Cardiac muscle cell (in vitro differentiated cells and primary cell): ENCODE results near the gene HTR4. TPM values are rescaled to one million over a fixed set of nuclear protein-coding genes. Genes with fewer than 3 reads are reported as not detected.
A peak's percentile ranks its signal among the peaks of the same experiment; 100 is the strongest.

ENCODE experiments used
- DNase-seq, 2 donors: peaks; one replicate each; pipeline versions ENCODE4 v3.0.0 to v3.0.0-alpha.2; 2010 to 2017; ENCODE audit warnings: low read depth in 1 of 2, low spot score in 1 of 2
- H3K27ac ChIP-seq: fragments of 200-600 bp; sonication (generic); 2 replicates; pipeline ENCODE4 v1.5.1; 2016
- H3K27me3 ChIP-seq: fragments of 200-600 bp; sonication (generic); 2 replicates; pipeline ENCODE4 v1.6.0; 2016; ENCODE audit warnings: control low read depth
- H3K36me3 ChIP-seq: fragments of 200-600 bp; sonication (generic); 2 replicates; pipeline ENCODE4 v1.5.1; 2016; ENCODE audit warnings: control low read depth
- H3K4me1 ChIP-seq: fragments of 200-600 bp; sonication (generic); 2 replicates; pipeline ENCODE4 v1.8.1; 2017; ENCODE audit warnings: low read depth, mild to moderate bottlenecking, mixed run types
- H3K4me3 ChIP-seq: fragments of 200-600 bp; sonication (generic); 2 replicates; pipeline ENCODE4 v1.5.1; 2016; ENCODE audit warnings: mild to moderate bottlenecking
- H3K9me3 ChIP-seq: fragments of 200-600 bp; sonication (generic); 2 replicates; pipeline ENCODE4 v1.5.1; 2017; ENCODE audit warnings: low read depth, mild to moderate bottlenecking, control low read depth
- polyA plus RNA-seq: library from polyadenylated mRNA; unstranded; fragments of >200 nt; fragmentation: Nextera tagmentation; extraction: Ambion mirVana; gene quantifications from 2 replicates; pipeline ENCODE4 v1.2.1, GENCODE V29; 2016
- total RNA-seq: library from RNA; depleted of rRNA; stranded (reverse); fragments of >200 nt; gene quantifications from 2 replicates; pipeline ENCODE4 v1.2.3, GENCODE V29; 2016
- TF ChIP-seq, protein P1 (sequence below): IDR thresholded peaks from 2 replicates; pipeline ENCODE4 v1.5.1; 2012; ENCODE audit warnings: low read depth, mild to moderate bottlenecking, low read length

HTR4 gene
- total and polyA plus RNA-seq, 2 experiments from 2014 or later = 0.82 to 2.3 TPM

DNA sequence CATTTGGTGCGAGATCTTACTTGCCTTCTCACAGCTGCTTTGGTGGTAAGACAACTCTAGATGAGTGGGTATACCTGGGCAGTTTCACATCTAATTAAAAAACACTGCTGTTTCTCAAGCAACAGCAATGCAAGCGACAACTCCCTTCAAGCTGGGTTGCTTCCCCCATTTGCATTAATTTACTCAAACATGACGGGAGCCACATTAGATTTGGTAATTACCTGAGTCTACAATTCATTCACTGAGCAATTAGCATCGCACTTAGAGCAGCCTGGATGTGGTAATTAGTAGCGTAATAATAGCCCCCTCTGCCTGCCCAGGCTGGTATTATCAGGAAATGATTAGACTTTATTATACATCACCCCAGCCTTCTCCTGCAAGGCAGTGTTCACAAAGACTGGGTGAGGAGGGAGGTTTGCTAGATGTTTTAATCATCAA is 197.1 kb downstream of the HTR4 start:
- no peaks in the 10 kb centered on the region for H3K27me3 ChIP-seq
- no peaks in the 10 kb centered on the region for H3K36me3 ChIP-seq
- H3K9me3 ChIP-seq = no peaks in the 10 kb centered on the region
- peaks cover 34% of the 10 kb centered on the region for H3K4me1 ChIP-seq
- H3K4me3 ChIP-seq = no peak overlapping the region
- TF ChIP-seq, protein P1, sequence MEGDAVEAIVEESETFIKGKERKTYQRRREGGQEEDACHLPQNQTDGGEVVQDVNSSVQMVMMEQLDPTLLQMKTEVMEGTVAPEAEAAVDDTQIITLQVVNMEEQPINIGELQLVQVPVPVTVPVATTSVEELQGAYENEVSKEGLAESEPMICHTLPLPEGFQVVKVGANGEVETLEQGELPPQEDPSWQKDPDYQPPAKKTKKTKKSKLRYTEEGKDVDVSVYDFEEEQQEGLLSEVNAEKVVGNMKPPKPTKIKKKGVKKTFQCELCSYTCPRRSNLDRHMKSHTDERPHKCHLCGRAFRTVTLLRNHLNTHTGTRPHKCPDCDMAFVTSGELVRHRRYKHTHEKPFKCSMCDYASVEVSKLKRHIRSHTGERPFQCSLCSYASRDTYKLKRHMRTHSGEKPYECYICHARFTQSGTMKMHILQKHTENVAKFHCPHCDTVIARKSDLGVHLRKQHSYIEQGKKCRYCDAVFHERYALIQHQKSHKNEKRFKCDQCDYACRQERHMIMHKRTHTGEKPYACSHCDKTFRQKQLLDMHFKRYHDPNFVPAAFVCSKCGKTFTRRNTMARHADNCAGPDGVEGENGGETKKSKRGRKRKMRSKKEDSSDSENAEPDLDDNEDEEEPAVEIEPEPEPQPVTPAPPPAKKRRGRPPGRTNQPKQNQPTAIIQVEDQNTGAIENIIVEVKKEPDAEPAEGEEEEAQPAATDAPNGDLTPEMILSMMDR = peak; percentile 34
- DNase-seq = peak in 1 of 2 donors; percentile 30
- H3K27ac ChIP-seq = no peak overlapping the region

DNA sequence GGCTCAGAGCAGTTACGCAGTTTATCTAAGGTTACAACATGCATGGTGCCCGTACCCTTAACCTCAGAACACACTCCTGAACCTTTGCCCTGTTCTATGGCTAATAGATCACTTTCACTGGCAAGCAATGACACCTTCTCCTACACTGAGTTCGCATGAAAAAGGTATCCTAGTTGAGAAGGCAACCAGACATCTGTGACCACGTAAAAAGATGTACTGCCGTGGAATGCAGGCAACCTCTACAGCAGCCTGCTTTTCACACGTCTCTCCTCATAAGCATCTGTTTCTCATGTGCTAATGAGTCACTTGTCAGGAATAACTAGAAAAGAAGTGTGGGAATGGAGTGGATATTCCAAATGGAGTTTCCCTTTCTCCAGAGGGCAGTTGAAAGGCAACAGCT is 199.1 kb downstream of the HTR4 start:
- Histone ChIP-seq H3K4me1 (peaks cover 34% of the 10 kb centered on the region), H3K27me3 (no peaks in the 10 kb centered on the region), H3K27ac (peak overlapping the region; percentile 63), H3K36me3 (no peaks in the 10 kb centered on the region), H3K4me3 (no peak overlapping the region), H3K9me3 (no peaks in the 10 kb centered on the region)
- TF ChIP-seq, protein P1 = no peak
- DNase-seq = peak in 1 of 2 donors; percentile 28

DNA sequence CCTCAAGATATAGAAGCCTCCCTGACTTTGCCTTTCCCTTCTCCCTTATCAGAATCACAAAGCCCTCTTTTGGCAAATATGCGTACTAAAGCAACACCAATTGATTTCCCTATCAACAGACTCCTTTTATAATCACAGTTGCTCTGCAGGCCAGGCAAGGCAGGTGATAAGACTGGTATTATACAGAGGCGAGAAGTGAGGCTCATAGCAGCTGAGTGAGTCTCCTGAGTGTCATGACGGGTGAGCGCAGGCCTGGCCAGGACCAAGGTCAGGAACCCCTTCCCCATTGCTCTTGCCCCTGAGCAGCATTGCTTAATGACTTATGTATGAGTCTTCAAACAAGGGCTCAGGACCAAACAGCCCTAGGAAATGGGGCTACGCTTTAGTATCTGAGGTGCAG is 199.8 kb downstream of the HTR4 start:
- no peaks in the 10 kb centered on the region for H3K9me3 ChIP-seq
- peak overlapping the region; percentile 63 for H3K27ac ChIP-seq
- TF ChIP-seq, protein P1 = no peak
- H3K4me1 ChIP-seq = peaks cover 34% of the 10 kb centered on the region
- DNase-seq = peak in 1 of 2 donors; percentile 74
- H3K36me3 ChIP-seq = no peaks in the 10 kb centered on the region
- no peaks in the 10 kb centered on the region for H3K27me3 ChIP-seq
- no peak overlapping the region for H3K4me3 ChIP-seq

DNA sequence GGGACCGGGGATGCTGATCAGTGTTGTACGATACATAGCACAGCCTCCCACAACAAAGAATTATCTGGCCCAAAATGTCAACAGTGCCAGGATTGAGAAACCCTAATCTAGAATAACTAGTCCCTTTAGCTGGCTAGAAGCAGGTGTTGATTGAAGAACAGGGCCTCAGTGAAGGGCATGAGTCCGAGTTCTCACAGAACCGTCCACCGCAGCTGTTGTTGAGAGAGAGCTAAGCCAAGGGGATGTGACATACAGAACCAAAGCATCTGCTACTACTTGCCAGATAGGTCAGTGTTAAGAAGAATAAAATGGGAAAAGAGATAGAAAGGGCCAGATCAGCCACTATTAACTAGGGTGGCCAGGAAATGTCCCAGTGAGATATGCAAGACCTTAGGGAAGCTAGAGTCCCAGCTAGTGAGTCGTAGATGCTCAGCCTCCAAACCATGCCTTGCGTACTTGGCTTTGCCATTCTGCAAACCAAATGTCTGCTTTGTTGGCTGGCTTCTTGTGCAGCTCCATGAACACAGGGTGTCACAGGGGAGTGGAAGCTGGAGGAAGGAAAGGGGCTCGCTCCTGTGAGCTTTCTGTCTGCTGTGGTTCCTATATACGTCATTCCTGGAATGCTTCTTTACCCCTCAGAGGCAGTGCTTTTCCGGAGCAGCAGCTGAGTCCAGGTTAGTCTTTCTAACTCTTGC is 201.7 kb downstream of the HTR4 start:
- Histone ChIP-seq H3K36me3 (no peaks in the 10 kb centered on the region), H3K27me3 (no peaks in the 10 kb centered on the region), H3K4me1 (peaks cover 42% of the 10 kb centered on the region), H3K9me3 (no peaks in the 10 kb centered on the region), H3K27ac (no peak overlapping the region), H3K4me3 (no peak overlapping the region)
- TF ChIP-seq, protein P1 = no peak
- DNase-seq = peak in 1 of 2 donors; percentile 47

- H3K27ac ChIP-seq = peak overlapping the region; percentile 44
- H3K36me3 ChIP-seq = peaks cover 7% of the 10 kb centered on the region
- TF ChIP-seq, protein P1 = no peak
- no peak overlapping the region for H3K4me3 ChIP-seq
- no peak for DNase-seq
- H3K9me3 ChIP-seq = no peaks in the 10 kb centered on the region
- H3K4me1 ChIP-seq = peaks cover 38% of the 10 kb centered on the region
- no peaks in the 10 kb centered on the region for H3K27me3 ChIP-seq
Measured at GRCh38 chr5:148446611-148447010, 207.7 kb downstream of the HTR4 start.
